K562 (cell line): ENCODE results near the gene MRTFB. TPM values are rescaled to one million over a fixed set of nuclear protein-coding genes. Genes with fewer than 3 reads are reported as not detected.

Source experiments
- ATAC-seq: fragments of 200-7000 bp; cut with Tn5 transposase; 3 replicates; pipeline ENCODE4 v1.9.1; 2020; ENCODE audit warnings: moderate library complexity
- BruUV-seq: library from RNA; stranded (reverse); fragments of 400-500 nt; replicated peaks from 2 replicates; lab custom pipeline; 2021; lab: Mats Ljungman, UMichigan
- CTCF ChIA-PET: fragments of 300-600 bp; formaldehyde crosslinking; extraction: SDS; loops from one replicate; lab custom pipeline; 2021; ENCODE audit warnings: low intra/inter-chr PET ratio; lab: Yijun Ruan, JAX
- POLR2A ChIA-PET: fragments of 300-600, 350-650 bp; sonication (Branson Sonifier 250); formaldehyde crosslinking; extraction: SDS; loops from one replicate; lab custom pipeline; 2021; ENCODE audit warnings: antibody characterized with exemption, inconsistent platforms; lab: Yijun Ruan, JAX
- DNase-seq, 4 experiments: peaks; one replicate each; pipeline versions ENCODE4 v3.0.0 to v3.0.0-alpha.2; 2011 to 2018; ENCODE audit warnings: low spot score in 3 of 4, mixed read lengths in 3 of 4; ENCODE audit errors: extremely low read depth in 1 of 4
- FAIRE-seq: peaks from 2 replicates; lab custom pipeline; 2011; peaks lifted over from hg19 to GRCh38; lab: Jason Lieb, UNC
- H2AFZ ChIP-seq: 2 replicates; pipeline ENCODE4 v1.6.0; 2011; ENCODE audit warnings: low read depth, low read length, control low read depth, inconsistent platforms
- H3K27ac ChIP-seq: fragments of 200-600 bp; 3 replicates; pipeline ENCODE4 v1.8.0; 2011; ENCODE audit warnings: low read depth, mild to moderate bottlenecking, control low read depth, inconsistent platforms, low read length, moderate library complexity, mixed read lengths; ENCODE audit errors: extremely low read depth
- H3K27me3 ChIP-seq, 2 experiments: fragments of 300-600 bp in 1 of 2; 2 replicates in 1 of 2; 3 replicates in 1 of 2; pipeline versions ENCODE4 v1.6.0 to v1.8.0; 2011; ENCODE audit warnings: inconsistent platforms in 2 of 2, low read length in 2 of 2, mild to moderate bottlenecking in 1 of 2, mixed read lengths in 1 of 2, moderate library complexity in 1 of 2; ENCODE audit not compliant: control insufficient read depth in 2 of 2, insufficient read depth in 2 of 2
- H3K36me3 ChIP-seq: fragments of 300-600 bp; 3 replicates; pipeline ENCODE4 v1.8.0; 2011; ENCODE audit warnings: mild to moderate bottlenecking, low read length, inconsistent platforms; ENCODE audit not compliant: control insufficient read depth, insufficient read depth
- H3K4me1 ChIP-seq, 2 experiments: fragments of 200-600 bp in 1 of 2; replicated peaks in 1 of 2; 2 replicates in 1 of 2; 3 replicates in 1 of 2; pipeline versions ENCODE4 v1.5.1 to v1.8.0; 2011; ENCODE audit warnings: inconsistent platforms in 2 of 2, low read length in 2 of 2, mild to moderate bottlenecking in 1 of 2, mixed read lengths in 1 of 2, moderate library complexity in 1 of 2; ENCODE audit not compliant: control insufficient read depth in 2 of 2, insufficient read depth in 2 of 2
- H3K4me2 ChIP-seq: 2 replicates; pipeline ENCODE4 v1.6.1; 2011; ENCODE audit warnings: low read length, control low read depth, inconsistent platforms, mixed read lengths; ENCODE audit not compliant: insufficient read depth
- H3K4me3 ChIP-seq: fragments of 200-600 bp; sonication (generic), shearing (Covaris generic); 2 replicates; pipeline ENCODE4 v1.5.1; 2016; ENCODE audit warnings: control low read depth, inconsistent platforms
- H3K79me2 ChIP-seq: fragments of 200-600 bp; 3 replicates; pipeline ENCODE4 v1.8.0; 2011; ENCODE audit warnings: low read length, inconsistent platforms; ENCODE audit not compliant: control insufficient read depth, insufficient read depth
- H3K9ac ChIP-seq, 2 experiments: 2 replicates each; pipeline versions ENCODE4 v1.6.0 to v1.6.1; 2011; ENCODE audit warnings: low read depth in 2 of 2, low read length in 2 of 2, control low read depth in 1 of 2, inconsistent platforms in 1 of 2, mild to moderate bottlenecking in 1 of 2, mixed read lengths in 1 of 2; ENCODE audit not compliant: insufficient read depth in 1 of 2
- H3K9me1 ChIP-seq: one replicate; pipeline ENCODE4 v1.6.0; 2011; ENCODE audit warnings: inconsistent platforms, mild to moderate bottlenecking, low read length, moderate library complexity; ENCODE audit not compliant: control insufficient read depth, insufficient read depth
- H3K9me3 ChIP-seq: replicated peaks from 2 replicates; pipeline ENCODE4 v1.5.1; 2011; ENCODE audit warnings: low read depth, low read length, inconsistent platforms; ENCODE audit not compliant: control insufficient read depth, insufficient read depth
- H4K20me1 ChIP-seq: replicated peaks from 2 replicates; pipeline ENCODE4 v1.6.1; 2011; ENCODE audit warnings: low read length, inconsistent platforms, mixed read lengths; ENCODE audit not compliant: control insufficient read depth, insufficient read depth
- BHLHE40 ChIP-seq: IDR thresholded peaks from 2 replicates; pipeline ENCODE4 v1.6.1; 2011; ENCODE audit warnings: low read length, improper control_type of control experiment
- DPF2 ChIP-seq: fragments of 450-650 bp; IDR thresholded peaks from 2 replicates; pipeline ENCODE4 v1.6.1; 2016
- HDAC8 ChIP-seq: fragments of 450-650 bp; IDR thresholded peaks from 2 replicates; pipeline ENCODE4 v1.6.1; 2016; ENCODE audit warnings: mild to moderate bottlenecking, missing genetic modification characterization, moderate library complexity, missing compliant biosample characterization
- NFE2L1 ChIP-seq: fragments of 450-650 bp; IDR thresholded peaks from 2 replicates; pipeline ENCODE4 v1.6.1; 2016; ENCODE audit warnings: missing genetic modification characterization, low read depth, mild to moderate bottlenecking, missing compliant biosample characterization, moderate library complexity, borderline replicate concordance
- ZBTB1 ChIP-seq: sonication (generic); formaldehyde crosslinking; IDR thresholded peaks from 2 replicates; pipeline ENCODE4 v1.8.1; 2023; ENCODE audit warnings: missing genetic modification reagents, low read depth, mild to moderate bottlenecking, borderline replicate concordance
- WGBS: fragments of 100-300 bp; shearing (Covaris generic); methylation state at CpG from one replicate; pipeline ENCODE4 v1.1.6; 2016; ENCODE audit warnings: low coverage, mixed read lengths; ENCODE audit not compliant: insufficient coverage; ENCODE audit errors: missing lambda C conversion rate; 5-methylcytosine and 5-hydroxymethylcytosine counted together
- in situ Hi-C: fragments of 300-500 bp; cut with MboI; formaldehyde crosslinking; loops from 4 replicates; pipeline ENCODE4 v1.15.0; 2018; ENCODE audit warnings: inconsistent platforms, mixed read lengths
- intact Hi-C: fragments of 100-400 bp; cut with micrococcal nuclease; formaldehyde crosslinking; loops from 2 replicates; pipeline ENCODE4 v1.14.2; 2022
- polyA plus RNA-seq, 8 experiments: library from polyadenylated mRNA; depleted of rRNA in 4 of 8; stranded (reverse) in 5 of 8; unstranded in 3 of 8; fragments of >200 nt; fragmentation: Nextera tagmentation in 2 of 8; fragmentation: Illumina TruSeq in 1 of 8; extraction: Ambion mirVana in 2 of 8; extraction: Trizol in 1 of 8; gene quantifications; 2 replicates each; pipeline versions ENCODE4 v1.2.1 to v1.2.3, GENCODE V29; 2011 to 2014; ENCODE audit warnings: inconsistent platforms in 1 of 8, missing spikeins in 1 of 8
- total RNA-seq, 7 experiments: library from RNA; depleted of rRNA in 6 of 7; stranded (reverse); fragments of >200 nt in 6 of 7; fragmentation: Illumina TruSeq in 2 of 7; extraction: Trizol in 2 of 7; gene quantifications; 2 replicates each; pipeline versions ENCODE4 v1.2.1 to v1.2.3, GENCODE V29; 2011 to 2021; ENCODE audit warnings: low replicate concordance in 1 of 7
- TF ChIP-seq, protein P1 (sequence below): fragments of 450-650 bp; formaldehyde crosslinking; IDR thresholded peaks from 2 replicates; pipeline ENCODE4 v1.4.0; 2020; ENCODE audit warnings: mild to moderate bottlenecking
- TF ChIP-seq, protein P2 (sequence below): sonication (generic); formaldehyde crosslinking; IDR thresholded peaks from 2 replicates; pipeline ENCODE4 v1.4.0; 2020; ENCODE audit warnings: mild to moderate bottlenecking, missing genetic modification reagents

Gene MRTFB
- total and polyA plus RNA-seq, 9 of the 15 experiments (the other 6 are each of a cell fraction or from before 2014, with no cell fraction given) = 2.2 to 12.7 (median 7.0) TPM

DNA sequence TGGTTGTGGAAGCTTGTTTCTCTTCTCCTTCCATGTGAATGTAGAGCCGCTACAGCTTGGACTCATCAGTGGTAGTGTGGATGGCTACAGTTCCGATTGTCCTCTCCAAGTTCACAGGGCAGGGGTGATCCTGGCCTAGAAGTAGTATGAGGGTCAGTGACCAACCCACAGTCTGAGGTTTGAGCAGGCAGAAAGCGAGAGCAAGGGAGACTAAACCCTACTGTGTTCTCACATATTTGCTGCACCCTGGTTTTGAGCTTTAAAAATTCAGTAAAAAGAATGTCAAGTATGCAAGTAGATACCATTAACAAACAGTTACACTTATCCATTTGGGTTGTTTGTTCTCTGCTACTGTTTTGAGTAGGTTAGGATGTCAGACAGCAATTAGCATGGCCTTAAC lies 148.9 kb downstream of the MRTFB start:
- in situ Hi-C loops = no loop called here
- Histone ChIP-seq H3K4me3 (no peak overlapping the region), H2AFZ (no peak overlapping the region), H3K27me3 (no peaks in the 10 kb centered on the region), H4K20me1 (no peaks in the 10 kb centered on the region), H3K79me2 (no peaks in the 10 kb centered on the region), H3K4me2 (no peak overlapping the region), H3K36me3 (peaks cover 13% of the 10 kb centered on the region; the same call in 2 of the 3 replicates), H3K9me3 (no peaks in the 10 kb centered on the region), H3K27ac (no peak overlapping the region), H3K9me1 (no peaks in the 10 kb centered on the region), H3K4me1 (no peaks in the 10 kb centered on the region), H3K9ac (no peak overlapping the region)
- no peak for DNase-seq
- no TSS peak for BruUV-seq
- ChIA-PET CTCF (no interaction called here), POLR2A (interaction anchor here (1.5 kb wide), 1 partner anchor 9 kb away, joined by 3 read pairs; no protein-coding TSS in a partner anchor)
- intact Hi-C loops = no loop called here
- no peak for TF ChIP-seq BHLHE40
- TF ChIP-seq, protein P1, sequence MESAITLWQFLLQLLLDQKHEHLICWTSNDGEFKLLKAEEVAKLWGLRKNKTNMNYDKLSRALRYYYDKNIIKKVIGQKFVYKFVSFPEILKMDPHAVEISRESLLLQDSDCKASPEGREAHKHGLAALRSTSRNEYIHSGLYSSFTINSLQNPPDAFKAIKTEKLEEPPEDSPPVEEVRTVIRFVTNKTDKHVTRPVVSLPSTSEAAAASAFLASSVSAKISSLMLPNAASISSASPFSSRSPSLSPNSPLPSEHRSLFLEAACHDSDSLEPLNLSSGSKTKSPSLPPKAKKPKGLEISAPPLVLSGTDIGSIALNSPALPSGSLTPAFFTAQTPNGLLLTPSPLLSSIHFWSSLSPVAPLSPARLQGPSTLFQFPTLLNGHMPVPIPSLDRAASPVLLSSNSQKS (CRISPR knock-in tag) = no peak
- no peak for TF ChIP-seq DPF2
- TF ChIP-seq, protein P2, sequence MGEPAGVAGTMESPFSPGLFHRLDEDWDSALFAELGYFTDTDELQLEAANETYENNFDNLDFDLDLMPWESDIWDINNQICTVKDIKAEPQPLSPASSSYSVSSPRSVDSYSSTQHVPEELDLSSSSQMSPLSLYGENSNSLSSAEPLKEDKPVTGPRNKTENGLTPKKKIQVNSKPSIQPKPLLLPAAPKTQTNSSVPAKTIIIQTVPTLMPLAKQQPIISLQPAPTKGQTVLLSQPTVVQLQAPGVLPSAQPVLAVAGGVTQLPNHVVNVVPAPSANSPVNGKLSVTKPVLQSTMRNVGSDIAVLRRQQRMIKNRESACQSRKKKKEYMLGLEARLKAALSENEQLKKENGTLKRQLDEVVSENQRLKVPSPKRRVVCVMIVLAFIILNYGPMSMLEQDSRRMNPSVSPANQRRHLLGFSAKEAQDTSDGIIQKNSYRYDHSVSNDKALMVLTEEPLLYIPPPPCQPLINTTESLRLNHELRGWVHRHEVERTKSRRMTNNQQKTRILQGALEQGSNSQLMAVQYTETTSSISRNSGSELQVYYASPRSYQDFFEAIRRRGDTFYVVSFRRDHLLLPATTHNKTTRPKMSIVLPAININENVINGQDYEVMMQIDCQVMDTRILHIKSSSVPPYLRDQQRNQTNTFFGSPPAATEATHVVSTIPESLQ (CRISPR knock-in tag) = no peak
- no peak for TF ChIP-seq NFE2L1 (tag)
- TF ChIP-seq HDAC8 (tag) = no peak
- TF ChIP-seq ZBTB1 = no peak
- ATAC-seq = no peak
- WGBS = 74% methylated on average over 3 of the region's 3 CpGs
- no peak for FAIRE-seq
